22Rv1 (cell line): Measurements from ENCODE around the gene OR10A5.

Experiments used
- ZFX ChIP-seq: fragments of 450-650 bp; IDR thresholded peaks from 2 replicates; pipeline ENCODE4 v1.6.1; 2017; ENCODE audit warnings: antibody characterized with exemption, borderline replicate concordance
- TF ChIP-seq, protein P1 (sequence below): fragments of 450-650 bp; IDR thresholded peaks from 2 replicates; pipeline ENCODE4 v1.5.1; 2017; ENCODE audit warnings: mild to moderate bottlenecking

DNA sequence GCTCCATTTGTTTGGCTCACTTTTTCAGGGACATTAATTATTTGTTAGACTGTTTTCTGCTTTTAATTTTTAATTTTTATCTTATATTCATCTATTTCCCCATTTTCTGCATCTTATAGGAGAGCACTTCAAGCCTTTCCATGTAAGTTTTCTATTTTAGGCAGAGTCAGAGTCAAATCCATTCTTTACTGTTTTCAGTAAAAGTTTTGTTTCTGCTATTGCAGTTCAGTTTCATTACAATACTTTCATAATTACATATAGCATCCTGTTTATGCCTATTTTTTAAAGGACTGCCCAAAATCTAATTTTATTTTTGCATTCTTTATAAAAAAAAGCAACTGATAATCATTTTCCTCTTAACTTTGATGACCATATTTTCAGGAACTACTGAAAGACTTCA, 3.8 kb upstream of the OR10A5 start:
- TF ChIP-seq, protein P1, sequence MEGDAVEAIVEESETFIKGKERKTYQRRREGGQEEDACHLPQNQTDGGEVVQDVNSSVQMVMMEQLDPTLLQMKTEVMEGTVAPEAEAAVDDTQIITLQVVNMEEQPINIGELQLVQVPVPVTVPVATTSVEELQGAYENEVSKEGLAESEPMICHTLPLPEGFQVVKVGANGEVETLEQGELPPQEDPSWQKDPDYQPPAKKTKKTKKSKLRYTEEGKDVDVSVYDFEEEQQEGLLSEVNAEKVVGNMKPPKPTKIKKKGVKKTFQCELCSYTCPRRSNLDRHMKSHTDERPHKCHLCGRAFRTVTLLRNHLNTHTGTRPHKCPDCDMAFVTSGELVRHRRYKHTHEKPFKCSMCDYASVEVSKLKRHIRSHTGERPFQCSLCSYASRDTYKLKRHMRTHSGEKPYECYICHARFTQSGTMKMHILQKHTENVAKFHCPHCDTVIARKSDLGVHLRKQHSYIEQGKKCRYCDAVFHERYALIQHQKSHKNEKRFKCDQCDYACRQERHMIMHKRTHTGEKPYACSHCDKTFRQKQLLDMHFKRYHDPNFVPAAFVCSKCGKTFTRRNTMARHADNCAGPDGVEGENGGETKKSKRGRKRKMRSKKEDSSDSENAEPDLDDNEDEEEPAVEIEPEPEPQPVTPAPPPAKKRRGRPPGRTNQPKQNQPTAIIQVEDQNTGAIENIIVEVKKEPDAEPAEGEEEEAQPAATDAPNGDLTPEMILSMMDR, result no peak
- no peak for TF ChIP-seq ZFX
